ENCODE results near the gene PNP.

The PNP gene

DNA sequence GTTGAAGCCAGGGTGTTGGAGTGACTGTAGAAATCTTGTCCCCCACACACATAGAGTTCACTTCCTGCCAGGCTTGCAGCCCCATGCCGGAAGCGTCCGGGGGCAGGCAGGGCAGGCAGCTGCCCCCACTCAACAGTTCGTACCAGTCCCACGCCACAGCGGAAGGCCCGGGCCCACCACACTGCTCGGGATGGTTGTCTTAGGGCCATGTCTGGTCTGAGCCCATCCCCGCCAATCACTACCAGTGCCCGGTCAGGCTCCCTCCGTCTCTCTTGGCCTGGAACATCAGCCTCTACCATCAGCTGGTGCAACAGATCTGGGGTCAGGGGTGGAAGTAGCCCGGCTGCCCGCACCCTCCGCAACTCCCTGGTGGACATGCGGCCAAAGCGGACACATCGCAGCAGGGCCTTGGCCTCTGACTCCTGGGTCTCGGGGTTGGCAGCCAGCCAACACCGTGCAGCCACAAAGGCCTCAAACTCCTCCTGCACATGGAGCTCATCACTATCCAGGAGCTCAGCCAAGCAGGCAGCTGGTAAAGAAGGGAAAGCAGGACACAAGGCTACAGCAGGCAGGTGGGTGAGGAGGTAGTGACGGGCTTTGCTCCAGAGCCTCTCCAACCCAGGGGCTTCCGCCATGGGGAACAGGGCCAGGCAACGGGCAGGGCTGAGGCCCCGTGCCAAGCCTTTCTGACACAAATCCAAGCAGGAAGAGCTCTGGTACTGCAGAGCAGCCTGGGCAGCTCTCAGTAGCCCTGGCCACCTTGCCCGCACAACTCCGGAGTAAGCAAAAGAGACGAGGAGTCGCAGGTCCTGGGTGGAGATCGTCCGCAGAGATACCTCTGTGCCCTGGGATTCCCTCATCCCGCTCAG, 39.2 kb upstream of the PNP start:
- TF ChIP-seq, protein P1, sequence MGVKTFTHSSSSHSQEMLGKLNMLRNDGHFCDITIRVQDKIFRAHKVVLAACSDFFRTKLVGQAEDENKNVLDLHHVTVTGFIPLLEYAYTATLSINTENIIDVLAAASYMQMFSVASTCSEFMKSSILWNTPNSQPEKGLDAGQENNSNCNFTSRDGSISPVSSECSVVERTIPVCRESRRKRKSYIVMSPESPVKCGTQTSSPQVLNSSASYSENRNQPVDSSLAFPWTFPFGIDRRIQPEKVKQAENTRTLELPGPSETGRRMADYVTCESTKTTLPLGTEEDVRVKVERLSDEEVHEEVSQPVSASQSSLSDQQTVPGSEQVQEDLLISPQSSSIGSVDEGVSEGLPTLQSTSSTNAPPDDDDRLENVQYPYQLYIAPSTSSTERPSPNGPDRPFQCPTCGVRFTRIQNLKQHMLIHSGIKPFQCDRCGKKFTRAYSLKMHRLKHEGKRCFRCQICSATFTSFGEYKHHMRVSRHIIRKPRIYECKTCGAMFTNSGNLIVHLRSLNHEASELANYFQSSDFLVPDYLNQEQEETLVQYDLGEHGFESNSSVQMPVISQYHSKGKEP (tag by site-specific recombination; IDR thresholded peaks at IDR 0.05) = no peak
- TF ChIP-seq, protein P2, sequence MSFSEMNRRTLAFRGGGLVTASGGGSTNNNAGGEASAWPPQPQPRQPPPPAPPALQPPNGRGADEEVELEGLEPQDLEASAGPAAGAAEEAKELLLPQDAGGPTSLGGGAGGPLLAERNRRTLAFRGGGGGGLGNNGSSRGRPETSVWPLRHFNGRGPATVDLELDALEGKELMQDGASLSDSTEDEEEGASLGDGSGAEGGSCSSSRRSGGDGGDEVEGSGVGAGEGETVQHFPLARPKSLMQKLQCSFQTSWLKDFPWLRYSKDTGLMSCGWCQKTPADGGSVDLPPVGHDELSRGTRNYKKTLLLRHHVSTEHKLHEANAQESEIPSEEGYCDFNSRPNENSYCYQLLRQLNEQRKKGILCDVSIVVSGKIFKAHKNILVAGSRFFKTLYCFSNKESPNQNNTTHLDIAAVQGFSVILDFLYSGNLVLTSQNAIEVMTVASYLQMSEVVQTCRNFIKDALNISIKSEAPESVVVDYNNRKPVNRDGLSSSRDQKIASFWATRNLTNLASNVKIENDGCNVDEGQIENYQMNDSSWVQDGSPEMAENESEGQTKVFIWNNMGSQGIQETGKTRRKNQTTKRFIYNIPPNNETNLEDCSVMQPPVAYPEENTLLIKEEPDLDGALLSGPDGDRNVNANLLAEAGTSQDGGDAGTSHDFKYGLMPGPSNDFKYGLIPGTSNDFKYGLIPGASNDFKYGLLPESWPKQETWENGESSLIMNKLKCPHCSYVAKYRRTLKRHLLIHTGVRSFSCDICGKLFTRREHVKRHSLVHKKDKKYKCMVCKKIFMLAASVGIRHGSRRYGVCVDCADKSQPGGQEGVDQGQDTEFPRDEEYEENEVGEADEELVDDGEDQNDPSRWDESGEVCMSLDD (tag by site-specific recombination; IDR thresholded peaks at IDR 0.05) = no peak
- TF ChIP-seq, protein P3, sequence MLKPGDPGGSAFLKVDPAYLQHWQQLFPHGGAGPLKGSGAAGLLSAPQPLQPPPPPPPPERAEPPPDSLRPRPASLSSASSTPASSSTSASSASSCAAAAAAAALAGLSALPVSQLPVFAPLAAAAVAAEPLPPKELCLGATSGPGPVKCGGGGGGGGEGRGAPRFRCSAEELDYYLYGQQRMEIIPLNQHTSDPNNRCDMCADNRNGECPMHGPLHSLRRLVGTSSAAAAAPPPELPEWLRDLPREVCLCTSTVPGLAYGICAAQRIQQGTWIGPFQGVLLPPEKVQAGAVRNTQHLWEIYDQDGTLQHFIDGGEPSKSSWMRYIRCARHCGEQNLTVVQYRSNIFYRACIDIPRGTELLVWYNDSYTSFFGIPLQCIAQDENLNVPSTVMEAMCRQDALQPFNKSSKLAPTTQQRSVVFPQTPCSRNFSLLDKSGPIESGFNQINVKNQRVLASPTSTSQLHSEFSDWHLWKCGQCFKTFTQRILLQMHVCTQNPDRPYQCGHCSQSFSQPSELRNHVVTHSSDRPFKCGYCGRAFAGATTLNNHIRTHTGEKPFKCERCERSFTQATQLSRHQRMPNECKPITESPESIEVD (tag by site-specific recombination; IDR thresholded peaks at IDR 0.05) = no peak
- TF ChIP-seq KLF16 (tag by site-specific recombination; IDR thresholded peaks at IDR 0.05) = no peak
- TF ChIP-seq, protein P4, sequence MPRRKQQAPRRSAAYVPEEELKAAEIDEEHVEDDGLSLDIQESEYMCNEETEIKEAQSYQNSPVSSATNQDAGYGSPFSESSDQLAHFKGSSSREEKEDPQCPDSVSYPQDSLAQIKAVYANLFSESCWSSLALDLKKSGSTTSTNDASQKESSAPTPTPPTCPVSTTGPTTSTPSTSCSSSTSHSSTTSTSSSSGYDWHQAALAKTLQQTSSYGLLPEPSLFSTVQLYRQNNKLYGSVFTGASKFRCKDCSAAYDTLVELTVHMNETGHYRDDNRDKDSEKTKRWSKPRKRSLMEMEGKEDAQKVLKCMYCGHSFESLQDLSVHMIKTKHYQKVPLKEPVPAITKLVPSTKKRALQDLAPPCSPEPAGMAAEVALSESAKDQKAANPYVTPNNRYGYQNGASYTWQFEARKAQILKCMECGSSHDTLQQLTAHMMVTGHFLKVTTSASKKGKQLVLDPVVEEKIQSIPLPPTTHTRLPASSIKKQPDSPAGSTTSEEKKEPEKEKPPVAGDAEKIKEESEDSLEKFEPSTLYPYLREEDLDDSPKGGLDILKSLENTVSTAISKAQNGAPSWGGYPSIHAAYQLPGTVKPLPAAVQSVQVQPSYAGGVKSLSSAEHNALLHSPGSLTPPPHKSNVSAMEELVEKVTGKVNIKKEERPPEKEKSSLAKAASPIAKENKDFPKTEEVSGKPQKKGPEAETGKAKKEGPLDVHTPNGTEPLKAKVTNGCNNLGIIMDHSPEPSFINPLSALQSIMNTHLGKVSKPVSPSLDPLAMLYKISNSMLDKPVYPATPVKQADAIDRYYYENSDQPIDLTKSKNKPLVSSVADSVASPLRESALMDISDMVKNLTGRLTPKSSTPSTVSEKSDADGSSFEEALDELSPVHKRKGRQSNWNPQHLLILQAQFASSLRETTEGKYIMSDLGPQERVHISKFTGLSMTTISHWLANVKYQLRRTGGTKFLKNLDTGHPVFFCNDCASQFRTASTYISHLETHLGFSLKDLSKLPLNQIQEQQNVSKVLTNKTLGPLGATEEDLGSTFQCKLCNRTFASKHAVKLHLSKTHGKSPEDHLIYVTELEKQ (tag by site-specific recombination; IDR thresholded peaks at IDR 0.05; ENCODE audit: borderline replicate concordance) = no peak
- TF ChIP-seq, protein P5, sequence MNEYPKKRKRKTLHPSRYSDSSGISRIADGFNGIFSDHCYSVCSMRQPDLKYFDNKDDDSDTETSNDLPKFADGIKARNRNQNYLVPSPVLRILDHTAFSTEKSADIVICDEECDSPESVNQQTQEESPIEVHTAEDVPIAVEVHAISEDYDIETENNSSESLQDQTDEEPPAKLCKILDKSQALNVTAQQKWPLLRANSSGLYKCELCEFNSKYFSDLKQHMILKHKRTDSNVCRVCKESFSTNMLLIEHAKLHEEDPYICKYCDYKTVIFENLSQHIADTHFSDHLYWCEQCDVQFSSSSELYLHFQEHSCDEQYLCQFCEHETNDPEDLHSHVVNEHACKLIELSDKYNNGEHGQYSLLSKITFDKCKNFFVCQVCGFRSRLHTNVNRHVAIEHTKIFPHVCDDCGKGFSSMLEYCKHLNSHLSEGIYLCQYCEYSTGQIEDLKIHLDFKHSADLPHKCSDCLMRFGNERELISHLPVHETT (tag by site-specific recombination; IDR thresholded peaks at IDR 0.05) = no peak
- TF ChIP-seq ZIC2 (tag by site-specific recombination; IDR thresholded peaks at IDR 0.05) = no peak
- TF ChIP-seq ZNF626 (tag by site-specific recombination; IDR thresholded peaks at IDR 0.05) = no peak
- no peak for TF ChIP-seq SP2 (tag by site-specific recombination; IDR thresholded peaks at IDR 0.05)
- no peak for TF ChIP-seq ZNF223 (tag by site-specific recombination; IDR thresholded peaks at IDR 0.05)
- H3K4me1 ChIP-seq (ENCODE audit: control insufficient read depth, insufficient read depth, low read length) = no peaks in the 10 kb centered on the region
- H3K4me3 ChIP-seq (ENCODE audit: low read depth, low read length) = no peak overlapping the region
- H3K36me3 ChIP-seq (ENCODE audit: control insufficient read depth in 2 of 2, insufficient read depth in 1 of 2, low read length in 2 of 2) = no peaks in the 10 kb centered on the region
- CTCF ChIA-PET = interaction anchor here (2.4 kb wide), 1 partner anchor 14 kb away, joined by 11 read pairs; no protein-coding TSS in a partner anchor
- POLR2A ChIA-PET = interaction anchor here (1.2 kb wide), 1 partner anchor 25 kb away, joined by 3 read pairs; the partner anchor contains the start of genes APEX1 and OSGEP
- H3K9me3 ChIP-seq (ENCODE audit: control insufficient read depth, insufficient read depth, low read depth, low read length) = no peaks in the 10 kb centered on the region
- H3K27ac ChIP-seq (ENCODE audit: extremely low read depth, low read depth, low read length) = no peak overlapping the region

Measured in HEK293 (cell line).